Stimulated activated naive CD8-positive, alpha-beta T cell treated with anti-CD3 and anti-CD28 coated beads, Interleukin-15, Interleukin-2, amounts not matched to agents 100 ng/mL and 50 ng/mL, for 24 hours (primary cell): ENCODE measurements around the gene ASTN2.

Source experiments
- H3K27ac Mint-ChIP-seq: one replicate; pipeline ENCODE4 v1.8.0; 2021; ENCODE audit warnings: mild to moderate bottlenecking, mixed read lengths
- H3K27me3 Mint-ChIP-seq: one replicate; pipeline ENCODE4 v1.8.0; 2021; ENCODE audit warnings: mixed read lengths
- H3K36me3 Mint-ChIP-seq: one replicate; pipeline ENCODE4 v1.8.0; 2021; ENCODE audit warnings: low read depth, mixed read lengths
- H3K4me1 Mint-ChIP-seq: one replicate; pipeline ENCODE4 v1.8.0; 2021; ENCODE audit warnings: low read depth, mixed read lengths
- H3K4me3 Mint-ChIP-seq: one replicate; pipeline ENCODE4 v1.8.0; 2021; ENCODE audit warnings: mild to moderate bottlenecking, mixed read lengths
- H3K9me3 Mint-ChIP-seq: one replicate; pipeline ENCODE4 v1.8.0; 2021; ENCODE audit warnings: mixed read lengths

Gene ASTN2

DNA sequence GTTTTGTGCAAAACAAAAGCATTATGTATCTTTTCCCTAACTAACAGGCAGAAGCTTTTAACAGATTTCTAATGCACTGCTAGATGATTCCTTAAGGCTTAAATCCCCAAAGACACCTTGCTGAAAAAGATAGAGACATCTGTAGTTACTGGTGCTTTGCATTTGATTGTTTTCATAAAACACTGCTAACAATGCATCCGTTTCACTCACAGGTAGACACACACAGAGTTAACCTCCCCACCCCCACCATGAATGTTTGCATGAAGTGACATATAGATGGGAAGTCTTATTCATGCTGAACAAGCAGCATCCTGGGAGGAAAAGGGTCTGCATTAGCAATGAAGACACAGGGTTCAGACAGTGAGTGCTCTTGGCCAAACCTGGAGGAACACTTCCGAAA lies 100.9 kb downstream of the ASTN2 start:
- no peaks in the 10 kb centered on the region for H3K4me1 Mint-ChIP-seq
- H3K36me3 Mint-ChIP-seq: no peaks in the 10 kb centered on the region
- H3K4me3 Mint-ChIP-seq: no peak overlapping the region
- H3K27me3 Mint-ChIP-seq: no peaks in the 10 kb centered on the region
- H3K27ac Mint-ChIP-seq: no peak overlapping the region
- H3K9me3 Mint-ChIP-seq: peaks cover 9% of the 10 kb centered on the region

GRCh38 chr9:117307701-117308100 lies 107.2 kb downstream of the ASTN2 start:
- no peaks in the 10 kb centered on the region for H3K27me3 Mint-ChIP-seq
- peaks cover 4% of the 10 kb centered on the region for H3K9me3 Mint-ChIP-seq
- no peak overlapping the region for H3K27ac Mint-ChIP-seq
- H3K36me3 Mint-ChIP-seq: no peaks in the 10 kb centered on the region
- no peaks in the 10 kb centered on the region for H3K4me1 Mint-ChIP-seq
- no peak overlapping the region for H3K4me3 Mint-ChIP-seq

- H3K36me3 Mint-ChIP-seq: no peaks in the 10 kb centered on the region
- peaks cover 4% of the 10 kb centered on the region for H3K9me3 Mint-ChIP-seq
- H3K4me1 Mint-ChIP-seq: no peaks in the 10 kb centered on the region
- no peak overlapping the region for H3K4me3 Mint-ChIP-seq
- H3K27me3 Mint-ChIP-seq: no peaks in the 10 kb centered on the region
- H3K27ac Mint-ChIP-seq: no peak overlapping the region
Measured at GRCh38 chr9:117306032-117306431, 108.8 kb downstream of the ASTN2 start.

DNA sequence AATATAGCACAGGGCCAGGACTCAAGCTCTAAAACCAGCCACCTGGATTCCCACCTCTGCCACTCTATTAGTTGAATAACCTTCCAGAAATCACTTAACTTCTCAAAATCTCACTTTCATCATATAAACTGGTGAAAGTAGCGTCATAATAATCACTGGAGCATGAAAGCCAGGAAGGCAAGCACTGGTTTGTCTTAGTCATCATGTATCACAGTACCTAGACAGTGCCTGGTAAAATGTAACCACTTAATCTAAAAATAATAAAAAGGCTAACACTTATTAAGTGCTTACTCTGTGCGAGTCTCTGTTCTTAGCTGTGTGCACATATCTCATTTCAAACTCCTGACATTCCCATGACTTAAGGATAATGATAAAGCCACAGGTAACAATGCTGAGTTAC lies 109.4 kb downstream of the ASTN2 start:
- Mint-ChIP-seq H3K27me3 (no peaks in the 10 kb centered on the region), H3K4me3 (no peak overlapping the region), H3K9me3 (peaks cover 4% of the 10 kb centered on the region), H3K27ac (no peak overlapping the region), H3K4me1 (no peaks in the 10 kb centered on the region), H3K36me3 (no peaks in the 10 kb centered on the region)

GRCh38 chr9:117304549-117304948 lies 110.3 kb downstream of the ASTN2 start:
- Mint-ChIP-seq H3K4me1 (no peaks in the 10 kb centered on the region), H3K36me3 (no peaks in the 10 kb centered on the region), H3K4me3 (no peak overlapping the region), H3K27me3 (no peaks in the 10 kb centered on the region), H3K27ac (no peak overlapping the region), H3K9me3 (peaks cover 4% of the 10 kb centered on the region)

- Mint-ChIP-seq H3K27ac (no peak overlapping the region), H3K9me3 (no peaks in the 10 kb centered on the region), H3K36me3 (no peaks in the 10 kb centered on the region), H3K4me1 (no peaks in the 10 kb centered on the region), H3K4me3 (no peak overlapping the region), H3K27me3 (no peaks in the 10 kb centered on the region)
Measured at GRCh38 chr9:117303643-117304230, 111.1 kb downstream of the ASTN2 start.

- Mint-ChIP-seq H3K27ac (no peak overlapping the region), H3K9me3 (no peaks in the 10 kb centered on the region)
Measured at GRCh38 chr9:117302487-117302886, 112.4 kb downstream of the ASTN2 start.

DNA sequence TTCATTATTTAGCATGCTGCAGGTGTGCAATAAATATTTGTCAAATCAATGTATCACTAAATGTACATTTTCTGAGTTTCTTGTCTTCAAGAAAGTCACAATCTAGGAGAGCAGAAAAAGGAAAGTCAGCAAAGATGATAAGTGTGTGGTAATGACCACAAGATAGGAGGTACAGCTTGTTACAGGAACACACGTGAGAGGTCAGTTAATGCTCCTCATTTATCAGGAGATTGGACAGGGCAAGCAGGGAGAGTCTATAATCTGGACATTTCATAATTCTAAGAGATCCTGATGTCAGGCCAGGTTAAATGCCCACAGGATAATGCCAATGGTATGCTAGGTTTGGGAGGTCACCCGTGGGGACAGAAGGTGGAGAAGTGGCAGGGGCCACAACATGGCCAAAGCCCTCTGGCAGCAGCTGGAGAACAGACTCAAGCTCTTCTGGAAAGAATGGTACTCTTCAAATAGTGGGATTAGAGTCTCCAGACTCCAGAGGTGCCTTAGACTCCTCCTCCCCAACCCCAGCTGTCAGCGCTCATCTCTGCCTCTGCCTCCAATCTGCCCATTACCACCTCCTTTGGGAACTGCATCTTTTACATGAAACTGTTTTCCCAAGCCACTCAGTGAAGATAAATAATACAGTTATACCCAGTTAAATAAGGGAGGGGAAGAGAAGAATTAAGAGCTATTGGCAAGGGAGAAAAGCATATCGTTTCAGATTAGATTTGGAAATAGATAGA lies 114.3 kb downstream of the ASTN2 start:
- Mint-ChIP-seq H3K27me3 (no peaks in the 10 kb centered on the region), H3K27ac (no peak overlapping the region), H3K4me3 (no peak overlapping the region), H3K9me3 (no peaks in the 10 kb centered on the region), H3K36me3 (no peaks in the 10 kb centered on the region), H3K4me1 (no peaks in the 10 kb centered on the region)

More at GRCh38 chr9:117302487-117302886, 112.4 kb downstream of the ASTN2 start:
- Mint-ChIP-seq H3K4me1 (no peaks in the 10 kb centered on the region), H3K36me3 (no peaks in the 10 kb centered on the region), H3K27me3 (no peaks in the 10 kb centered on the region), H3K4me3 (no peak overlapping the region)

DNA sequence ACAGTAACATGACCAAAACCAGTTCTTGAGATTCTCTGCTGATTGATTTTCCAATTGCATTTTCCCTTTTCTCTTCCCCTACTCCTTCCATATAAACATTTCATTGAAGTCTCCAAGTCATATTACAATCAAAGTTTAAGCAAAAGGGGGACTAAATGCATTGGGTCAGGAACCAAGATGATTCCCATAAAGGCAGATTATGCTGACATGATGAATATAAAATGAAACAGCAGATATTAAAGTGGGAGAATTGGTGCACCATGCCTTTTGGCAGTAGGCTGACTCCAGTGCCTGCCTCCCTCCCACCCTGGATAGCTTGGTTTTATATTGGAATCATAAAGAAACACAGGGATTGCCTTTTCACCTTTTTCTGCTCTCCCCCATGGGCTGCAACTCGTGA lies 118.4 kb downstream of the ASTN2 start:
- H3K27me3 Mint-ChIP-seq: no peaks in the 10 kb centered on the region
- no peak overlapping the region for H3K27ac Mint-ChIP-seq
- no peaks in the 10 kb centered on the region for H3K9me3 Mint-ChIP-seq
- no peak overlapping the region for H3K4me3 Mint-ChIP-seq
- H3K4me1 Mint-ChIP-seq: no peaks in the 10 kb centered on the region
- H3K36me3 Mint-ChIP-seq: no peaks in the 10 kb centered on the region

DNA sequence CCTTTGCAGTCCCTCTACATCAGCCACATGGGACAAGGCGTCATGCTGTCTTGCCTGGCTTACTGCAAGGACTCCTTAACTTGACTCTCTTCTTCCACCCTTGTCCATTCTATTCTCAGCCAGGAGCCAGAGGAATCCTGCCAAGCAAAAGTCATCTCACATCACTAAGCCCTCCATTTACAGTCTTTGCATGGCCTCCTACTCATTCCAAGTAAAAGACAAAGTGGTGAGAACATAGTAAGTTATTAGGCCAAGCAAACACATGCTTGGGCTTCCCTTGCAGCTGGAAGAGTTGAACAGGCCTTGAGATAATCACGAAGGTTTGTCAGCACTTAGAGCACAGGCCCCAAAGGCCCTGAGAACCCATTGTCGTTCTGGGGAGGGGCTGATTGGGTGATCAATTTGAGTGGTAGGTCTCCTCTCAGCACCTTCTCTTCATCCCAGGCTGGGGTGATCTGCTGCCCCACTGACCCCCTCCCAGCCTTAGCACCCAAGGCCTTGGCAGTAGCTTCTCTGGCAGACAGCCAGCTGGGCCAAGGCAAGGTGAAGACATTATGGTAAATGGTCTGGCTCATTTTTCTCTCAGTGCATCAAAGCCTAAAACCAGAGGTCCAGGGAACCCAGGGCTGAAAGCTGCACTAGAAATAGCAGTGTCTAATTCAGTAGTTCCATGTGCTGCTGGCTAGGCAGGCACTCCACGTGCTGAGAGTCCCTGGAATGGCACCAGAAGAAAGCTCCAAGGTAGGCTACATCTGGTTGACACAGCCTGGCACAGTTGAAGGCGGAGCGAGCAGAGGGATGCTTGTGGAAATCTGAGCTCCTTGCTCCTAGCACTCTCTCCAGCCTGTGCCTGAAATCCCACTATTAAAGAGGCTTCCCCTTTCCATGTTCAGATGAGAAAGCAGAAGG lies 121.4 kb downstream of the ASTN2 start:
- Mint-ChIP-seq H3K27ac (no peak overlapping the region), H3K36me3 (no peaks in the 10 kb centered on the region), H3K4me3 (no peak overlapping the region), H3K27me3 (no peaks in the 10 kb centered on the region), H3K4me1 (no peaks in the 10 kb centered on the region), H3K9me3 (no peaks in the 10 kb centered on the region)

DNA sequence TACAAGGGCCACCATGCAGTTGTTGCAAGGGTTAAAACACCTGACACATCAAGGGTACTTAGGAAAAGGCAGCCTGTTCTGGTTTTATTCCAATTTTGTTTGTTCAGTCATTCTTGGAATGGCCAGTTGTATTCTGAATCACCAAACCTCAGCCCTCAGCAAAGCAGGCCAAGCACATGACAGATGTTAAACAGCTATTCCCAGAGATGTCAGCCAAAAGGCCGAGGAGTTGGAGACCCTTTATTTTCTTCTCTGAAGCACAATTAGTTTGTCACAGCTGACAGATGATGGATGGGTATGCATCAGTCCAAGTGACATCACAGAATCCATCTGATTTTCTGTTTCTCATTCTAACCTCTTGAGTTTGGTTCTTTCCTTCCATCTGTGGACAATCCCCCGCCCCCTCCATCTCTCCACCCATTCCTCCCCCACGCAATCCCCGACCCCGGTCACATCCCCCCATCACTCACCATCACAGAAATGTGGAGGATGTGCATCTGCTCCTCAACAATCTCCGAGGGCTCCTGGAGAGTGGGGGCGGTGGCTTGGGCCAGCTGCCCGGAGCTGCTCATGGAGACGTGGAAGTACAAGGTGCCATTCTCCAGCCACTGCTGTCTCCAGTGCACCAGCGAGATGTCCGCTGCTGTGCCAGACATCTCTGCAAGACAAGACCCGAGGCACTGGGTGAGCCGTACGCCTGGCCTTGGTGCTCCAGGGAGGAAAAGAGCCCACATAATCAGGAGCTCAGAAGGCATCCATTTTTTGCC lies 123.8 kb downstream of the ASTN2 start:
- no peaks in the 10 kb centered on the region for H3K27me3 Mint-ChIP-seq
- H3K9me3 Mint-ChIP-seq: no peaks in the 10 kb centered on the region
- H3K4me3 Mint-ChIP-seq: no peak overlapping the region
- no peak overlapping the region for H3K27ac Mint-ChIP-seq
- no peaks in the 10 kb centered on the region for H3K4me1 Mint-ChIP-seq
- H3K36me3 Mint-ChIP-seq: no peaks in the 10 kb centered on the region

DNA sequence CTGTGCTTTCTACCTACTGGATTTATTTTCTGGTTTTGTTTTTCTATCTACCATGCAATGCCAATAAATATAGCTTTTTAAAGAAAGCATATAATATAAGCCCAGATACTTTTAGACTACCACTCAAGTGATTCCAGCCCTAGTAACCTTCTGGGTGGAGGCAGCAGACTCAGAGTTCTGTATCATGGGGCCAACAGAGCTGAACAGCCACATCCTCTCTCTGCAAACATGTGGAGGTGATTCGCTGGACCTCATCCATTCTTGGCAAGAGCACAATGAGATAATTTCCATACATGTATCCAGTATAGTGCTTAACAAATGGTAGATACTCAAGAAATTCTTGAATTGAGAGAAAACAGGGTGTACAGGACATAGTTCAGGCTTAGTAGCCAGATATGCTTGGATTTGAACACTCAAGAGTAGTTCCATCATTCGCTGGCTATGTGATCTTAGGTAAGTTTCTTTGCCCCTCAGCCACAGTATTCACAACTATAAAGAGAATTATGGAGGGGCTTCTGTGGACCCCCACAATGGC lies 124.5 kb downstream of the ASTN2 start:
- Mint-ChIP-seq H3K4me3 (no peak overlapping the region), H3K27ac (no peak overlapping the region), H3K36me3 (no peaks in the 10 kb centered on the region)

DNA sequence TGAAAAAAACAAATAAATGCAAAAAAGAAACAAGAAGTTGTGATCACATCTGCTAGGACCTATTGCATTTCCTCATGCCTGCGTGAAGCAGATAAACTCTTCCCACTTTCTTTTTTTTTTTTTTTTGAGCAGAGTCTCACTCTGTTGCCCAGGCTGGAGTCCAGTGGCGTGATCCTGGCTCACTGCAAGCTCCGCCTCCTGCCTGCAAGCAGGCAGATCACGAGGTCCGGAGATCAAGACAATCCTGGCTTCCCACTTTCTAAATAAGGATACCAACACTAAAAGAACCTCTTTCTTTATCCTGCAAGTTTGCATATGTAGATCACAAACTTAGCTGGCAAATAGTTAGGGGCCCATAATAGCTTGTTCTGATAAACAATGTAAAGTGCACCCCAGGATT lies 128.6 kb downstream of the ASTN2 start:
- Mint-ChIP-seq H3K4me3 (no peak overlapping the region), H3K9me3 (no peaks in the 10 kb centered on the region), H3K27me3 (no peaks in the 10 kb centered on the region), H3K27ac (no peak overlapping the region), H3K36me3 (no peaks in the 10 kb centered on the region), H3K4me1 (no peaks in the 10 kb centered on the region)

More for the DNA sequence above, 124.5 kb downstream of the ASTN2 start:
- no peaks in the 10 kb centered on the region for H3K27me3 Mint-ChIP-seq
- H3K9me3 Mint-ChIP-seq: no peaks in the 10 kb centered on the region
- no peaks in the 10 kb centered on the region for H3K4me1 Mint-ChIP-seq

DNA sequence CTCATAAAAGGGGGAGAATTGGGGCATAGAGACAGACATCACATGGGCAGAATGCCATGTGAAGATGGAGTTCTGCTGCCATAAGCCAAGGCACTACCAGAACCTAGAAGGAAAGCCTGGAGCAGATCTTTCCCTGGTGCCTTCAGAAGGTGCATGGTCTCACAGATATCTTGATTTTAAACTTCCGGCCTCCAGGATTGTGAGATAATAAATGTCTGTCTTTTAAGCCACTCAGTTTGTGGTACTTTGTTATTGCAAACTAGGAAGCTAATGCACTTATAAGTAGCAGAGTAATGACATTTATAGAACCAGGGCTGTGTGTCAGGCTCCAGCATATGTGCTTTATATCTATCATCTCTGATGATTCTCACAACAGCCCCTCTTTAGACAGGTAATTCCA lies 130.4 kb downstream of the ASTN2 start:
- no peak overlapping the region for H3K4me3 Mint-ChIP-seq
- no peak overlapping the region for H3K27ac Mint-ChIP-seq
- peaks cover 5% of the 10 kb centered on the region for H3K9me3 Mint-ChIP-seq
- no peaks in the 10 kb centered on the region for H3K27me3 Mint-ChIP-seq
- H3K4me1 Mint-ChIP-seq: no peaks in the 10 kb centered on the region
- H3K36me3 Mint-ChIP-seq: no peaks in the 10 kb centered on the region
